Activated T-helper 2 cell treated with anti-CD3 and anti-CD28 coated beads, Interferon-gamma antibody, Interleukin-2, Interleukin-4, amounts not matched to agents 10 μg/mL and 5 μg/mL and 100 μg/mL, durations not matched to agents 14 hours and 24 hours and 36 hours (primary cell): ENCODE results near the gene CYP27B1. TPM values are rescaled to one million over a fixed set of nuclear protein-coding genes. Genes with fewer than 3 reads are reported as not detected.

ENCODE experiments used
- DNase-seq: peaks from one replicate; pipeline ENCODE4 v3.0.0; 2021; ENCODE audit warnings: low spot score
- H3K27ac Mint-ChIP-seq: one replicate; pipeline ENCODE4 v1.8.0; 2021; ENCODE audit warnings: mixed read lengths
- H3K27me3 Mint-ChIP-seq: one replicate; pipeline ENCODE4 v1.8.0; 2021; ENCODE audit warnings: low read depth, mixed read lengths
- H3K36me3 Mint-ChIP-seq: one replicate; pipeline ENCODE4 v1.8.0; 2021; ENCODE audit warnings: low read depth, mixed read lengths
- H3K4me1 Mint-ChIP-seq: one replicate; pipeline ENCODE4 v1.8.0; 2021; ENCODE audit warnings: low read depth, mixed read lengths
- H3K4me3 Mint-ChIP-seq: one replicate; pipeline ENCODE4 v1.8.0; 2021; ENCODE audit warnings: low read depth, mild to moderate bottlenecking, moderate library complexity, mixed read lengths
- H3K9me3 Mint-ChIP-seq: one replicate; pipeline ENCODE4 v1.8.0; 2021; ENCODE audit warnings: mixed read lengths
- intact Hi-C: fragments of 100-400 bp; cut with micrococcal nuclease; formaldehyde crosslinking; loops from one replicate; pipeline ENCODE4 v1.15.1; 2023
- total RNA-seq: library from RNA; stranded (reverse); gene quantifications from 2 replicates; pipeline ENCODE4 v1.2.3, GENCODE V29; 2022

CYP27B1 gene
- total RNA-seq, 1 donor from 2014 or later: 13.0 TPM

DNA sequence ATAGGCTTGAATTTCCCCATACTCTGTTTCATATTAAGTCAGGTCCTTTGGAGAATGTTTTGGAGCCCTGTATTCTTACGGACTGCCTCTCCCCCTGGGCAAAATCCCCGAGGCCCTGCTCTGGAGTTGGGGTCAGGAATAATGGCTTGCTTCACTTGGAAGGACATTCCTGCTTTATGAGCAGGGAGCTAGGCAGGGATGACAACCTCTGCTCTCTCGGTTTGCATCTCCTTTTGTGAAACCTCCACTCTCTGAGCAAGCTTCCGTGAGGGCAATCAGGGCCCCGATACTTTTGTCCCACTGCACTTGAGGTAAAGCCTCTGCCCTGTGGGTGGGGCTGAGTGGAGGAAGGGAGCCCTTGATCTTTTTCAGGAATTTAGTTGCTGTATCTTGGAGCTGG, 53.7 kb downstream of the CYP27B1 start:
- no peaks in the 10 kb centered on the region for H3K27me3 Mint-ChIP-seq
- H3K4me3 Mint-ChIP-seq: no peak overlapping the region
- peaks cover 3% of the 10 kb centered on the region for H3K4me1 Mint-ChIP-seq
- H3K36me3 Mint-ChIP-seq: peaks cover 60% of the 10 kb centered on the region
- DNase-seq: no peak
- no peak overlapping the region for H3K27ac Mint-ChIP-seq
- intact Hi-C loops: no loop called here
- no peaks in the 10 kb centered on the region for H3K9me3 Mint-ChIP-seq

DNA sequence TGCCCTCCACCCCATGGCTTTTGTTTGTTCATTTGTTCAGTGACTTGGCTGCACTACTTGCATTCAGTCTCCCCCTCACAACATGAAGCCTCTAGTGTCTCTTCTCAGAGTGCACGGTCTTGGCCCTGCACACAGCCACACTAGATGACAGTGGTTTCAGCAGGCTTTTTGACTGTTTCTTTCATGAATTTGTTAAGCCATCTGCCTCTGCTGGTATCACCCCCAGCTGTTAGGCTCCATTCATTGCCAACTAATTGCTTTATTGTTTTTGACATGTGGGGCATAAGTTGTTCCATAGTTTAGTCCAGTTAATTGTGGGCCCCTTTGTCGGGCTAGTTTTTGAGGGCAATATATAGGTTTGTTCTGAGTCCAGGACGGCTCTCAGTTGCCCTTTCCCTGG, 54.2 kb downstream of the CYP27B1 start:
- Mint-ChIP-seq H3K27ac (no peak overlapping the region), H3K4me1 (peaks cover 3% of the 10 kb centered on the region), H3K27me3 (no peaks in the 10 kb centered on the region), H3K4me3 (no peak overlapping the region), H3K36me3 (peaks cover 58% of the 10 kb centered on the region), H3K9me3 (no peaks in the 10 kb centered on the region)
- intact Hi-C loops: no loop called here
- no peak for DNase-seq

Other genes starting within 250 kb of the CYP27B1 start
- gene DDIT3, start 246.6 kb downstream of the CYP27B1 start, total RNA-seq: 10.9 and 11.4 TPM in 2 replicates
- 62.4 and 67.9 TPM in 2 replicates for gene MBD6, start 244.3 kb downstream of the CYP27B1 start, total RNA-seq
- gene DCTN2, start 219.9 kb downstream of the CYP27B1 start, total RNA-seq: 96.7 and 101 TPM in 2 replicates
- 3.0 and 3.4 TPM in 2 replicates for gene KIF5A, start 217.0 kb downstream of the CYP27B1 start, total RNA-seq
- gene PIP4K2C, start 175.9 kb downstream of the CYP27B1 start, total RNA-seq: 23.2 and 24.6 TPM in 2 replicates
- gene DTX3, start 162.3 kb downstream of the CYP27B1 start, total RNA-seq: 17.7 and 21.7 TPM in 2 replicates
- gene ARHGEF25, start 155.6 kb downstream of the CYP27B1 start, total RNA-seq: 1.9 and 2.3 TPM in 2 replicates
- gene B4GALNT1, start 133.9 kb downstream of the CYP27B1 start, total RNA-seq: 10.8 and 11.3 TPM in 2 replicates
- 97.4 and 99.1 TPM in 2 replicates for gene OS9, start 72.9 kb downstream of the CYP27B1 start, total RNA-seq
- 28.9 and 29.0 TPM in 2 replicates for gene AGAP2, start 28.3 kb downstream of the CYP27B1 start, total RNA-seq
- gene TSPAN31, start 22.0 kb downstream of the CYP27B1 start, total RNA-seq: 23.9 and 27.0 TPM in 2 replicates
- gene CDK4, start 14.8 kb downstream of the CYP27B1 start, total RNA-seq: 180 and 201 TPM in 2 replicates
- 24.7 and 26.2 TPM in 2 replicates for gene MARCHF9, start 12.0 kb downstream of the CYP27B1 start, total RNA-seq
- 61.2 and 64.5 TPM in 2 replicates for gene METTL1, start 5.0 kb upstream of the CYP27B1 start, total RNA-seq
- 5.1 and 5.8 TPM in 2 replicates for gene EEF1AKMT3, start 5.5 kb upstream of the CYP27B1 start, total RNA-seq
- gene TSFM, start 15.7 kb upstream of the CYP27B1 start, total RNA-seq: 44.9 and 52.7 TPM in 2 replicates
- gene AVIL, start 51.7 kb upstream of the CYP27B1 start, total RNA-seq: 0.37 and 0.50 TPM in 2 replicates
- 62.5 and 65.2 TPM in 2 replicates for gene CTDSP2, start 79.7 kb upstream of the CYP27B1 start, total RNA-seq
- gene ATP23, start 174.5 kb upstream of the CYP27B1 start, total RNA-seq: 10.8 and 12.7 TPM in 2 replicates